HG02642 (cell line): ENCODE data around the gene TMEM87B.

ENCODE experiments used
- ATAC-seq: cut with Tn5 transposase; IDR thresholded peaks from one replicate; pipeline ENCODE4 v1.9.1; 2021; ENCODE audit warnings: mild to moderate bottlenecking; ENCODE audit not compliant: unreplicated experiment, poor library complexity

The TMEM87B gene

GRCh38 chr2:112162341-112162740, 107.3 kb downstream of the TMEM87B start:
- ATAC-seq: no peak

GRCh38 chr2:112162956-112163355, 107.9 kb downstream of the TMEM87B start:
- ATAC-seq: no peak

- no peak for ATAC-seq
Measured at GRCh38 chr2:112163541-112163981, 108.5 kb downstream of the TMEM87B start.

GRCh38 chr2:112164876-112165275, 109.8 kb downstream of the TMEM87B start:
- no peak for ATAC-seq

- ATAC-seq: no peak
Measured at GRCh38 chr2:112165296-112165695, 110.2 kb downstream of the TMEM87B start.

- ATAC-seq: no peak
Measured at GRCh38 chr2:112166806-112167499, 111.9 kb downstream of the TMEM87B start.

GRCh38 chr2:112168422-112169124, 113.5 kb downstream of the TMEM87B start:
- no peak for ATAC-seq
